CD4-positive, alpha-beta T cell (primary cell): ENCODE data around the gene HKDC1. TPM values are rescaled to one million over a fixed set of nuclear protein-coding genes. Genes with fewer than 3 reads are reported as not detected.

Experiments used
- ATAC-seq: fragments of 200-7000 bp; cut with Tn5 transposase; one replicate; pipeline ENCODE4 v1.10.0; 2022; ENCODE audit warnings: mild to moderate bottlenecking; ENCODE audit not compliant: poor library complexity
- CTCF ChIA-PET: fragments of 350-600 bp; sonication (Branson Sonifier 250); formaldehyde crosslinking; loops from one replicate; lab custom pipeline; 2021; ENCODE audit warnings: antibody characterized with exemption, inconsistent platforms; lab: Charles Lee
- POLR2A ChIA-PET: fragments of 350-600 bp; sonication (Branson Sonifier 250); formaldehyde crosslinking; loops from one replicate; lab custom pipeline; 2021; ENCODE audit warnings: antibody characterized with exemption, inconsistent platforms; lab: Charles Lee
- DNase-seq, 14 experiments: peaks; one replicate each; pipeline ENCODE4 v3.0.0-alpha.2; 2013 to 2020; ENCODE audit warnings: mixed read lengths in 2 of 14
- H3K27ac ChIP-seq, 2 donors: one replicate each; pipeline versions ENCODE4 v1.5.1 to v1.7.0; 2013; ENCODE audit warnings: low read length in 2 of 2, low read depth in 1 of 2, mild to moderate bottlenecking in 1 of 2
- H3K27me3 ChIP-seq, 2 experiments: 1 replicate in 1 of 2; 2 replicates in 1 of 2; pipeline versions ENCODE4 v1.6.1 to v1.7.0; 2013; ENCODE audit warnings: low read length in 2 of 2, control low read depth in 1 of 2, mild to moderate bottlenecking in 1 of 2, moderate library complexity in 1 of 2; ENCODE audit not compliant: insufficient read depth in 2 of 2, control insufficient read depth in 1 of 2
- H3K36me3 ChIP-seq: one replicate; pipeline ENCODE4 v1.6.1; 2013; ENCODE audit warnings: low read length, control low read depth; ENCODE audit not compliant: insufficient read depth
- H3K4me1 ChIP-seq: one replicate; pipeline ENCODE4 v1.6.1; 2013; ENCODE audit warnings: low read length, control low read depth; ENCODE audit not compliant: insufficient read depth
- H3K4me3 ChIP-seq: one replicate; pipeline ENCODE4 v1.5.1; 2013; ENCODE audit warnings: mild to moderate bottlenecking, low read length, moderate library complexity
- H3K9me3 ChIP-seq, 2 experiments: 1 replicate in 1 of 2; 2 replicates in 1 of 2; pipeline versions ENCODE4 v1.6.1 to v1.7.0; 2013; ENCODE audit warnings: low read length in 2 of 2, mild to moderate bottlenecking in 2 of 2, control low read depth in 1 of 2, moderate library complexity in 1 of 2; ENCODE audit not compliant: control insufficient read depth in 1 of 2, insufficient read depth in 1 of 2
- H3K27ac Mint-ChIP-seq: one replicate; pipeline ENCODE4 v1.8.0; 2020; ENCODE audit warnings: mixed read lengths
- H3K27me3 Mint-ChIP-seq: one replicate; pipeline ENCODE4 v1.8.0; 2021; ENCODE audit warnings: mixed read lengths
- H3K36me3 Mint-ChIP-seq: one replicate; pipeline ENCODE4 v1.8.0; 2021; ENCODE audit warnings: low read depth, mixed read lengths
- H3K4me1 Mint-ChIP-seq: one replicate; pipeline ENCODE4 v1.8.0; 2021; ENCODE audit warnings: low read depth, mixed read lengths
- H3K4me3 Mint-ChIP-seq: one replicate; pipeline ENCODE4 v1.8.0; 2020; ENCODE audit warnings: mild to moderate bottlenecking, mixed read lengths
- H3K9me3 Mint-ChIP-seq: one replicate; pipeline ENCODE4 v1.8.0; 2020; ENCODE audit warnings: mixed read lengths
- CTCF ChIP-seq: fragments of 200-600 bp; IDR thresholded peaks from one replicate; pipeline ENCODE4 v1.8.0; 2022; ENCODE audit warnings: antibody characterized with exemption, mild to moderate bottlenecking
- intact Hi-C, 2 experiments: fragments of 100-400 bp; cut with DNase I in 1 of 2; cut with micrococcal nuclease in 1 of 2; formaldehyde crosslinking; loops; one replicate each; pipeline versions ENCODE4 v1.15.1 to v1.9.0; 2023 to 2025; cut with DNase I, micrococcal nuclease
- total RNA-seq, 174 experiments: library from RNA in 2 of 174; stranded (reverse) in 2 of 174; gene quantifications; one replicate each; pipeline ENCODE4 v1.2.3 and lab custom pipeline; 2021 to 2026

HKDC1 gene
- total RNA-seq, 2 experiments from 2014 or later = 3.1 to 4.5 TPM

- Histone ChIP-seq H3K4me1 (no peaks in the 10 kb centered on the region), H3K27ac (no peak overlapping the region), H3K4me3 (no peak overlapping the region), H3K9me3 (no peaks in the 10 kb centered on the region), H3K36me3 (no peaks in the 10 kb centered on the region), H3K27me3 (no peaks in the 10 kb centered on the region)
- CTCF ChIA-PET = no interaction called here
- no peaks in the 10 kb centered on the region for H3K27me3 Mint-ChIP-seq
- no peaks in the 10 kb centered on the region for H3K9me3 Mint-ChIP-seq
- no peaks in the 10 kb centered on the region for H3K36me3 Mint-ChIP-seq
- TF ChIP-seq CTCF = no peak
- no peak for ATAC-seq
- POLR2A ChIA-PET = no interaction called here
- no peak overlapping the region for H3K27ac Mint-ChIP-seq
- H3K4me3 Mint-ChIP-seq = no peak overlapping the region
- H3K4me1 Mint-ChIP-seq = no peaks in the 10 kb centered on the region
- intact Hi-C loops = no loop called here
- no peak for DNase-seq
Measured at GRCh38 chr10:69275444-69275843, 55.3 kb downstream of the HKDC1 start.

- H3K36me3 ChIP-seq = no peaks in the 10 kb centered on the region
- H3K27ac ChIP-seq = no peak overlapping the region
- no peak overlapping the region for H3K4me3 ChIP-seq
- H3K27me3 Mint-ChIP-seq = no peaks in the 10 kb centered on the region
- DNase-seq = no peak
- peaks cover 0 to 2% of the 10 kb centered on the region in 2 experiments for H3K27me3 ChIP-seq
- no peaks in the 10 kb centered on the region for H3K4me1 ChIP-seq
- no peaks in the 10 kb centered on the region for H3K9me3 Mint-ChIP-seq
- H3K9me3 ChIP-seq = no peaks in the 10 kb centered on the region
- ChIA-PET POLR2A (no interaction called here), CTCF (no interaction called here)
- no peak for ATAC-seq
- H3K36me3 Mint-ChIP-seq = no peaks in the 10 kb centered on the region
- no peak overlapping the region for H3K27ac Mint-ChIP-seq
- no peak for TF ChIP-seq CTCF
- intact Hi-C loops = no loop called here
- H3K4me3 Mint-ChIP-seq = no peak overlapping the region
- H3K4me1 Mint-ChIP-seq = no peaks in the 10 kb centered on the region
Measured at GRCh38 chr10:69276503-69276902, 56.4 kb downstream of the HKDC1 start.

GRCh38 chr10:69278446-69278963, 58.4 kb downstream of the HKDC1 start, which contains the start of gene HK1:
TSS of gene HK1 (plus strand) at chr10:69278496.
- Histone ChIP-seq H3K27me3 (peaks cover 0 to 2% of the 10 kb centered on the region in 2 experiments), H3K4me3 (no peak within 1 kb of the TSS), H3K4me1 (no peaks in the 10 kb centered on the region), H3K36me3 (no peaks in the 10 kb centered on the region), H3K27ac (no peak within 1 kb of the TSS), H3K9me3 (no peaks in the 10 kb centered on the region)
- ChIA-PET CTCF (no interaction called here), POLR2A (no interaction called here)
- no peaks in the 10 kb centered on the region for H3K4me1 Mint-ChIP-seq
- intact Hi-C loops = no loop called here
- no peak for TF ChIP-seq CTCF
- H3K4me3 Mint-ChIP-seq = no peak within 1 kb of the TSS
- no peaks in the 10 kb centered on the region for H3K27me3 Mint-ChIP-seq
- H3K36me3 Mint-ChIP-seq = no peaks in the 10 kb centered on the region
- H3K27ac Mint-ChIP-seq = no peak within 1 kb of the TSS
- no peak for DNase-seq
- no peak for ATAC-seq
- no peaks in the 10 kb centered on the region for H3K9me3 Mint-ChIP-seq
